Adrenal gland (tissue), 12 donors: ENCODE data around the gene LEKR1. TPM values are rescaled to one million over a fixed set of nuclear protein-coding genes. Genes with fewer than 3 reads are reported as not detected.
A peak's percentile ranks its signal among the peaks of the same experiment; 100 is the strongest.

Source experiments
- DNase-seq, 7 donors: peaks; one replicate each; pipeline ENCODE4 v3.0.0-alpha.2; 2019 to 2020
- H3K27ac ChIP-seq, 5 donors: fragments of 200-600 bp; sonication (generic) in 4 of 5; 1 replicate in 3 of 5; 2 replicates in 2 of 5; pipeline versions ENCODE4 v1.5.1 to v1.8.0; 2016 to 2020; ENCODE audit warnings: mild to moderate bottlenecking in 1 of 5
- H3K27me3 ChIP-seq: fragments of 200-600 bp; 2 replicates; pipeline ENCODE4 v1.8.0; 2021
- H3K36me3 ChIP-seq, 2 donors: fragments of 200-600 bp; replicated peaks in 1 of 2; 1 replicate in 1 of 2; 2 replicates in 1 of 2; pipeline versions ENCODE4 v1.5.1 to v1.8.0; 2018 to 2022
- H3K4me1 ChIP-seq, 2 donors: fragments of 200-600 bp; replicated peaks in 1 of 2; 1 replicate in 1 of 2; 2 replicates in 1 of 2; pipeline versions ENCODE4 v1.5.1 to v1.8.0; 2018 to 2021
- H3K4me3 ChIP-seq, 4 donors: fragments of 200-600 bp; sonication (generic) in 3 of 4; one replicate each; pipeline ENCODE4 v1.5.1; 2016 to 2018
- H3K9me3 ChIP-seq, 3 donors: fragments of 200-600 bp; sonication (generic) in 1 of 3; replicated peaks in 1 of 3; 1 replicate in 2 of 3; 2 replicates in 1 of 3; pipeline versions ENCODE4 v1.5.1 to v1.8.0; 2016 to 2021
- CTCF ChIP-seq, 6 experiments: fragments of 450-650 bp in 4 of 6; fragments of 200-600 bp in 2 of 6; sonication (generic) in 1 of 6; IDR thresholded peaks; 1 replicate in 5 of 6; 2 replicates in 1 of 6; pipeline versions ENCODE4 v1.5.1 to v1.8.0; 2016 to 2021; ENCODE audit warnings: antibody characterized with exemption in 6 of 6, mild to moderate bottlenecking in 2 of 6, moderate library complexity in 1 of 6
- POLR2A ChIP-seq, 2 donors: fragments of 450-650 bp; IDR thresholded peaks; one replicate each; pipeline ENCODE4 v1.6.1; 2017; ENCODE audit warnings: antibody characterized with exemption in 2 of 2, mild to moderate bottlenecking in 2 of 2, moderate library complexity in 1 of 2
- WGBS, 4 donors: extraction: QIAGEN DNeasy Blood & Tissue Kit in 2 of 4; methylation state at CpG; one replicate each; pipeline versions ENCODE4 v1.1.5 to v1.1.7; 2013 to 2017; 5-methylcytosine and 5-hydroxymethylcytosine counted together
- intact Hi-C, 2 donors: fragments of 100-400 bp; cut with DNase I; formaldehyde crosslinking; loops; one replicate each; pipeline versions ENCODE4 v1.14.1 to v1.15.0; 2022 to 2023
- polyA plus RNA-seq, 3 donors: library from polyadenylated mRNA; stranded (reverse); fragments of 200-250 nt in 2 of 3; fragments of 350-450 nt in 1 of 3; fragmentation: Illumina TruSeq in 1 of 3; extraction: RNeasy Lipid Tissue Mini Kit (QIAGEN cat#74804) in 1 of 3; gene quantifications; one replicate each; pipeline ENCODE4 v1.2.3, GENCODE V29; 2013 to 2014
- total RNA-seq, 9 donors: library from RNA; depleted of rRNA in 4 of 9; stranded (reverse); fragments of >200 nt in 4 of 9; fragments of 120-200 nt in 1 of 9; fragmentation: NEBNext Ultra II Directional in 1 of 9; extraction: Animal tissue kit (Norgen Biotek cat#: 25700) in 1 of 9; gene quantifications; one replicate each; pipeline versions ENCODE4 v1.1.0 to v1.2.4, GENCODE V29; 2013 to 2023
- donor health status: healthy with polysubstance abuse.
- donor health status: Bipolar disorder and iron deficiency.
- donor health status: DM: yes; HTN: yes; CAD: no.
- donor health status: DM: no; HTN: no; CAD: no.
- donor health status: DM: no; HTN: no; CAD: no.
- donor health status: DM: yes; HTN: yes; CAD: no.

Gene LEKR1
- total and polyA plus RNA-seq, 12 donors, result 0.28 to 2.3 (median 1.5) TPM

- Histone ChIP-seq H3K27me3 (no peaks in the 10 kb centered on the region), H3K36me3 (no peaks in the 10 kb centered on the region), H3K27ac (no peak overlapping the region), H3K9me3 (no peaks in the 10 kb centered on the region), H3K4me1 (peaks cover 0 to 6% of the 10 kb centered on the region in 2 donors), H3K4me3 (no peak overlapping the region)
- 68 to 81% (median 77%) methylated on average over 10 to 11 of the region's 11 CpGs for WGBS, 4 donors
- TF ChIP-seq POLR2A (IDR thresholded peaks at IDR 0.05) (no peak), CTCF (IDR thresholded peaks at IDR 0.05) (no peak)
- peak in 2 of 7 donors; percentile 22 to 53 for DNase-seq
- intact Hi-C loops, result loop anchor here (5.0 to 10.0 kb wide), 5 partner anchors 50 to 558 kb away; partner anchors contain the start of genes TIPARP (in 2 of the 2) and SSR3 (in 1 of the 2)
Measured at GRCh38 chr3:157082305-157082982, 256.3 kb downstream of the LEKR1 start.

GRCh38 chr3:157083824-157084223 is 257.7 kb downstream of the LEKR1 start:
- intact Hi-C loops, result loop anchor here (5.0 to 10.0 kb wide), 5 partner anchors 48 to 559 kb away; partner anchors contain the start of genes TIPARP (in 2 of the 2) and SSR3 (in 1 of the 2)
- no peak overlapping the region for H3K27ac ChIP-seq
- no peaks in the 10 kb centered on the region for H3K36me3 ChIP-seq
- no peak for DNase-seq
- peaks cover 10 to 13% of the 10 kb centered on the region in 2 donors for H3K4me1 ChIP-seq
- no peaks in the 10 kb centered on the region for H3K9me3 ChIP-seq
- TF ChIP-seq CTCF (IDR thresholded peaks at IDR 0.05), result no peak
- TF ChIP-seq POLR2A (IDR thresholded peaks at IDR 0.05), result no peak
- no peak overlapping the region for H3K4me3 ChIP-seq
- no peaks in the 10 kb centered on the region for H3K27me3 ChIP-seq
- WGBS, 4 donors, result 81 to 93% (median 86%) methylated on average over 1 of the region's 1 CpG

- TF ChIP-seq CTCF (IDR thresholded peaks at IDR 0.05), result no peak
- TF ChIP-seq POLR2A (IDR thresholded peaks at IDR 0.05), result no peak
- DNase-seq, result no peak
- 87 to 90% (median 89%) methylated on average over 6 of the region's 6 CpGs for WGBS, 4 donors
- H3K27me3 ChIP-seq, result no peaks in the 10 kb centered on the region
- H3K9me3 ChIP-seq, result no peaks in the 10 kb centered on the region
- no peak overlapping the region for H3K4me3 ChIP-seq
- peaks cover 19 to 25% of the 10 kb centered on the region in 2 donors for H3K4me1 ChIP-seq
- intact Hi-C loops, result loop anchor here (10.0 kb wide), 3 partner anchors 411 to 561 kb away; partner anchors contain the start of genes SSR3 (in 1 of the 2) and TIPARP (in 1 of the 2)
- peak overlapping the region in 1 of 5 donors; percentile 100 for H3K27ac ChIP-seq
- H3K36me3 ChIP-seq, result no peaks in the 10 kb centered on the region
Measured at GRCh38 chr3:157086060-157086750, 260.1 kb downstream of the LEKR1 start.

- intact Hi-C loops, result loop anchor here (10.0 kb wide), 3 partner anchors 412 to 562 kb away; partner anchors contain the start of genes SSR3 (in 1 of the 2) and TIPARP (in 1 of the 2)
- Histone ChIP-seq H3K4me1 (peaks cover 19 to 25% of the 10 kb centered on the region in 2 donors), H3K36me3 (no peaks in the 10 kb centered on the region), H3K9me3 (no peaks in the 10 kb centered on the region), H3K27ac (peak overlapping the region in 2 of 5 donors; percentile 97 to 100), H3K4me3 (no peak overlapping the region), H3K27me3 (no peaks in the 10 kb centered on the region)
- no peak for DNase-seq
- 81 to 88% (median 87%) methylated on average over 3 of the region's 3 CpGs for WGBS, 4 donors
- no peak for TF ChIP-seq POLR2A (IDR thresholded peaks at IDR 0.05)
- no peak for TF ChIP-seq CTCF (IDR thresholded peaks at IDR 0.05)
Measured at GRCh38 chr3:157086775-157087174, 260.6 kb downstream of the LEKR1 start.
